ENCODE measurements around the gene BABAM2. TPM values are rescaled to one million over a fixed set of nuclear protein-coding genes. Genes with fewer than 3 reads are reported as not detected.

Gene BABAM2
- polyA plus RNA-seq, 3 donors, result 33.2 to 52.8 (median 49.3) TPM

GRCh38 chr2:28128281-28128950, 237.9 kb downstream of the BABAM2 start:
- Mint-ChIP-seq H3K27me3 (ENCODE audit: low read depth in 3 of 3) (no peaks in the 10 kb centered on the region), H3K36me3 (peaks cover 20 to 30% of the 10 kb centered on the region in 2 donors), H3K4me1 (peaks cover 8% of the 10 kb centered on the region), H3K9me3 (peaks cover 0 to 9% (median 2%) of the 10 kb centered on the region in 7 donors), H3K27ac (no peak overlapping the region), H3K4me3 (no peak overlapping the region)
- Histone ChIP-seq H3K79me2 (ENCODE audit: insufficient read depth, low read length) (no peaks in the 10 kb centered on the region), H3K4me1 (ENCODE audit: control insufficient read depth in 1 of 2, insufficient read depth in 2 of 2, low read length in 2 of 2) (peaks cover 0 to 8% of the 10 kb centered on the region in 2 donors), H4K20me1 (ENCODE audit: insufficient read depth, low read length) (no peaks in the 10 kb centered on the region), H2AFZ (ENCODE audit: insufficient read depth, low read depth, low read length, poor library complexity, severe bottlenecking) (no peak overlapping the region), H3K36me3 (replicated peaks in 1 of 2; ENCODE audit: control insufficient read depth in 1 of 2, insufficient read depth in 2 of 2, low read length in 2 of 2) (peaks cover 2 to 14% of the 10 kb centered on the region in 2 donors), H3K27me3 (ENCODE audit: control insufficient read depth in 2 of 2, insufficient read depth in 2 of 2, low read length in 2 of 2) (no peaks in the 10 kb centered on the region), H3K4me3 (replicated peaks in 1 of 3; ENCODE audit: low read depth in 2 of 3, low read length in 3 of 3) (no peak overlapping the region), H3K4me2 (replicated peaks; ENCODE audit: extremely low read depth, low read length, poor library complexity, severe bottlenecking) (no peak overlapping the region), H3K27ac (ENCODE audit: low read depth in 1 of 2, low read length in 2 of 2) (no peak overlapping the region), H3K9ac (ENCODE audit: insufficient read depth, low read length, poor library complexity, severe bottlenecking) (no peak overlapping the region), H3K9me3 (replicated peaks in 1 of 2; ENCODE audit: control insufficient read depth in 1 of 2, insufficient read depth in 1 of 2, low read length in 2 of 2) (no peaks in the 10 kb centered on the region)
- DNase-seq, result no peak
- WGBS (ENCODE audit: insufficient coverage), result no CpG with 5 or more reads among the region's 2 CpGs
- no peak for TF ChIP-seq CTCF (IDR thresholded peaks at IDR 0.05)
- intact Hi-C loops (cut with micrococcal nuclease), result no loop called here

GRCh38 chr2:28129955-28130695, 239.6 kb downstream of the BABAM2 start:
- Histone ChIP-seq H3K4me3 (replicated peaks in 1 of 3; ENCODE audit: low read depth in 2 of 3, low read length in 3 of 3) (no peak overlapping the region), H3K4me2 (replicated peaks; ENCODE audit: extremely low read depth, low read length, poor library complexity, severe bottlenecking) (no peak overlapping the region), H2AFZ (ENCODE audit: insufficient read depth, low read depth, low read length, poor library complexity, severe bottlenecking) (no peak overlapping the region), H4K20me1 (ENCODE audit: insufficient read depth, low read length) (no peaks in the 10 kb centered on the region), H3K27ac (ENCODE audit: low read depth in 1 of 2, low read length in 2 of 2) (no peak overlapping the region), H3K79me2 (ENCODE audit: insufficient read depth, low read length) (no peaks in the 10 kb centered on the region), H3K36me3 (replicated peaks in 1 of 2; ENCODE audit: control insufficient read depth in 1 of 2, insufficient read depth in 2 of 2, low read length in 2 of 2) (peaks cover 2 to 14% of the 10 kb centered on the region in 2 donors), H3K27me3 (ENCODE audit: control insufficient read depth in 2 of 2, insufficient read depth in 2 of 2, low read length in 2 of 2) (no peaks in the 10 kb centered on the region), H3K9me3 (replicated peaks in 1 of 2; ENCODE audit: control insufficient read depth in 1 of 2, insufficient read depth in 1 of 2, low read length in 2 of 2) (no peaks in the 10 kb centered on the region), H3K4me1 (ENCODE audit: control insufficient read depth in 1 of 2, insufficient read depth in 2 of 2, low read length in 2 of 2) (peaks cover 14 to 19% of the 10 kb centered on the region in 2 donors), H3K9ac (ENCODE audit: insufficient read depth, low read length, poor library complexity, severe bottlenecking) (no peak overlapping the region)
- DNase-seq, result no peak
- no peak for TF ChIP-seq CTCF (IDR thresholded peaks at IDR 0.05)
- no peaks in the 10 kb centered on the region for H3K27me3 Mint-ChIP-seq (ENCODE audit: low read depth in 3 of 3)
- intact Hi-C loops (cut with micrococcal nuclease), result no loop called here
- H3K36me3 Mint-ChIP-seq, result peaks cover 20 to 30% of the 10 kb centered on the region in 2 donors
- peaks cover 0 to 9% (median 2%) of the 10 kb centered on the region in 7 donors for H3K9me3 Mint-ChIP-seq
- 100% methylated on average over 2 of the region's 4 CpGs for WGBS (ENCODE audit: insufficient coverage)
- H3K4me3 Mint-ChIP-seq, result no peak overlapping the region
- peak overlapping the region in 1 of 7 donors; percentile 46 for H3K27ac Mint-ChIP-seq
- H3K4me1 Mint-ChIP-seq, result peaks cover 15% of the 10 kb centered on the region
